HG02943 (cell line): ENCODE results near the gene SOSTDC1.
"Not testable (repeated sequence)": the region's sequence is repeated elsewhere in the genome, so short reads cannot be mapped to it uniquely, and the experiment has no call there.

Source experiments
- ATAC-seq: cut with Tn5 transposase; IDR thresholded peaks from one replicate; pipeline ENCODE4 v1.9.1; 2021; ENCODE audit warnings: mild to moderate bottlenecking, low read depth, moderate library complexity; ENCODE audit not compliant: unreplicated experiment

SOSTDC1 gene

GRCh38 chr7:16463520-16463919, 2.0 kb downstream of the SOSTDC1 start:
- no peak for ATAC-seq

GRCh38 chr7:16462431-16462889, 3.1 kb downstream of the SOSTDC1 start:
- no peak for ATAC-seq

GRCh38 chr7:16460789-16461493, 4.6 kb downstream of the SOSTDC1 start:
- ATAC-seq, result no peak

GRCh38 chr7:16456303-16456702, 9.2 kb downstream of the SOSTDC1 start:
- ATAC-seq, result not testable (repeated sequence)

- no peak for ATAC-seq
These were observed 9.9 kb downstream of the SOSTDC1 start for GRCh38 chr7:16455591-16455990.

- no peak for ATAC-seq
These were observed 15.2 kb downstream of the SOSTDC1 start for GRCh38 chr7:16450366-16450765.

GRCh38 chr7:16447876-16448275, 17.7 kb downstream of the SOSTDC1 start:
- ATAC-seq, result no peak

- no peak for ATAC-seq
These were observed 19.0 kb downstream of the SOSTDC1 start for GRCh38 chr7:16446508-16446907.

- not testable (repeated sequence) for ATAC-seq
These were observed 21.7 kb downstream of the SOSTDC1 start for GRCh38 chr7:16443871-16444270.

- no peak for ATAC-seq
These were observed 26.6 kb downstream of the SOSTDC1 start for GRCh38 chr7:16438988-16439387.

GRCh38 chr7:16436306-16436705, 29.2 kb downstream of the SOSTDC1 start:
- ATAC-seq, result no peak

- ATAC-seq, result no peak
These were observed 31.9 kb downstream of the SOSTDC1 start for GRCh38 chr7:16433568-16434122.

- no peak for ATAC-seq
These were observed 33.2 kb downstream of the SOSTDC1 start for GRCh38 chr7:16432425-16432731.

GRCh38 chr7:16431646-16432424, 33.7 kb downstream of the SOSTDC1 start:
- no peak for ATAC-seq

- no peak for ATAC-seq
These were observed 35.4 kb downstream of the SOSTDC1 start for GRCh38 chr7:16430133-16430532.

GRCh38 chr7:16428672-16429071, 36.9 kb downstream of the SOSTDC1 start:
- no peak for ATAC-seq

GRCh38 chr7:16428182-16428581, 37.4 kb downstream of the SOSTDC1 start:
- ATAC-seq, result no peak

- ATAC-seq, result no peak
These were observed 41.8 kb downstream of the SOSTDC1 start for GRCh38 chr7:16423761-16424160.

- no peak for ATAC-seq
These were observed 42.6 kb downstream of the SOSTDC1 start for GRCh38 chr7:16422917-16423316.

GRCh38 chr7:16422103-16422435, 43.5 kb downstream of the SOSTDC1 start:
- ATAC-seq, result no peak

- ATAC-seq, result peak; percentile 28
These were observed 44.0 kb downstream of the SOSTDC1 start, which contains the start of gene CRPPA for GRCh38 chr7:16421333-16422102. Gene CRPPA (minus strand): TSS chr7:16421538. CDS start chr7:16421322, 216 bp downstream.
